ENCODE data around the gene ITPKC. TPM values are rescaled to one million over a fixed set of nuclear protein-coding genes. Genes with fewer than 3 reads are reported as not detected.

Gene ITPKC
- total RNA-seq, 2 donors from 2014 or later, result 40.8 to 44.5 TPM

GRCh38 chr19:40742477-40742876 lies 25.6 kb downstream of the ITPKC start:
- TF ChIP-seq CTCF (IDR thresholded peaks at IDR 0.05) (no peak), POLR2AphosphoS5 (IDR thresholded peaks at IDR 0.05) (no peak), POLR2A (IDR thresholded peaks at IDR 0.05) (no peak)
- Histone ChIP-seq H3K9me3 (no peaks in the 10 kb centered on the region), H3K27ac (no peak overlapping the region), H3K27me3 (replicated peaks; ENCODE audit: insufficient read depth) (no peaks in the 10 kb centered on the region), H3K4me3 (no peak overlapping the region), H3K4me1 (replicated peaks) (no peaks in the 10 kb centered on the region), H3K36me3 (peaks cover 2 to 14% of the 10 kb centered on the region in 2 donors)
- DNase-seq (ENCODE audit: low spot score), result no peak
- intact Hi-C loops (cut with DNase I), result no loop called here
- 72% methylated on average over 13 of the region's 17 CpGs for WGBS

DNA sequence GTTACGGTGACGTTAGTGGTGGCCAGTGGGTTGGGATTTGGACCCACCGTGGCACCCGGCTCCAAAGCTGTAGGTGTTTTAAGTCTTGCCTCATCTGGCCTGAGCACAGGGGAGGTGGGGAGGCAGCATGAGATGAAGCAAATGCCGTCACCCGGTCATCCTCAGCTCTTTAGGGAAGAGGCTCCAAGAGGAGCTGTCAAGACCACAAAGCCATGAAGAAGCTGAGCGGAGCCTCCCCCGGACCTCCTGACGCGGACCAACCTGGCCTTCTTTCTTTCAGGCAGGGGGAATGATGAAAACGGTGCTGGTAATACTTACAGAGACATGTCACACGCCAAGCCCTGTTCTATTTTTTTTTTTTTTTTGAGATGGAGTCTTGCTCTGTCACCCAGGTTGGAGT lies 26.0 kb downstream of the ITPKC start:
- H3K4me1 ChIP-seq (replicated peaks), result no peaks in the 10 kb centered on the region
- no peak overlapping the region for H3K27ac ChIP-seq
- peaks cover 0 to 10% of the 10 kb centered on the region in 2 donors for H3K36me3 ChIP-seq
- H3K4me3 ChIP-seq, result no peak overlapping the region
- intact Hi-C loops (cut with DNase I), result no loop called here
- H3K27me3 ChIP-seq (replicated peaks; ENCODE audit: insufficient read depth), result no peaks in the 10 kb centered on the region
- DNase-seq (ENCODE audit: low spot score), result no peak
- H3K9me3 ChIP-seq, result no peaks in the 10 kb centered on the region
- TF ChIP-seq POLR2AphosphoS5 (IDR thresholded peaks at IDR 0.05) (no peak), CTCF (IDR thresholded peaks at IDR 0.05) (no peak), POLR2A (IDR thresholded peaks at IDR 0.05) (no peak)
- WGBS, result 86% methylated on average over 12 of the region's 12 CpGs

- no peak overlapping the region for H3K4me3 ChIP-seq
- no peak overlapping the region for H3K27ac ChIP-seq
- 88% methylated on average over 10 of the region's 10 CpGs for WGBS
- intact Hi-C loops (cut with DNase I), result no loop called here
- no peaks in the 10 kb centered on the region for H3K9me3 ChIP-seq
- DNase-seq (ENCODE audit: low spot score), result no peak
- H3K36me3 ChIP-seq, result peaks cover 0 to 10% of the 10 kb centered on the region in 2 donors
- no peaks in the 10 kb centered on the region for H3K27me3 ChIP-seq (replicated peaks; ENCODE audit: insufficient read depth)
- no peaks in the 10 kb centered on the region for H3K4me1 ChIP-seq (replicated peaks)
- no peak for TF ChIP-seq POLR2A (IDR thresholded peaks at IDR 0.05)
- TF ChIP-seq CTCF (IDR thresholded peaks at IDR 0.05), result no peak
Observed at GRCh38 chr19:40743926-40744325, 27.0 kb downstream of the ITPKC start.

GRCh38 chr19:40744554-40745401 lies 27.9 kb downstream of the ITPKC start:
- H3K27ac ChIP-seq, result no peak overlapping the region
- TF ChIP-seq POLR2A (IDR thresholded peaks at IDR 0.05), result no peak
- no peak for TF ChIP-seq POLR2AphosphoS5 (IDR thresholded peaks at IDR 0.05)
- peak in 1 of 4 experiments; percentile 12 for TF ChIP-seq CTCF (IDR thresholded peaks at IDR 0.05)

GRCh38 chr19:40745402-40745780 lies 28.5 kb downstream of the ITPKC start:
- H3K9me3 ChIP-seq, result no peaks in the 10 kb centered on the region
- WGBS, result 81% methylated on average over 7 of the region's 7 CpGs
- H3K4me3 ChIP-seq, result no peak overlapping the region
- H3K27me3 ChIP-seq (replicated peaks; ENCODE audit: insufficient read depth), result no peaks in the 10 kb centered on the region
- intact Hi-C loops (cut with DNase I), result no loop called here
- DNase-seq (ENCODE audit: low spot score), result no peak
- no peaks in the 10 kb centered on the region for H3K36me3 ChIP-seq
- H3K27ac ChIP-seq, result no peak overlapping the region
- no peaks in the 10 kb centered on the region for H3K4me1 ChIP-seq (replicated peaks)
- no peak for TF ChIP-seq POLR2A (IDR thresholded peaks at IDR 0.05)
- TF ChIP-seq CTCF (IDR thresholded peaks at IDR 0.05), result no peak
- TF ChIP-seq POLR2AphosphoS5 (IDR thresholded peaks at IDR 0.05), result no peak

More at GRCh38 chr19:40744554-40745401, 27.9 kb downstream of the ITPKC start:
- no peaks in the 10 kb centered on the region for H3K27me3 ChIP-seq (replicated peaks; ENCODE audit: insufficient read depth)
- H3K36me3 ChIP-seq, result peaks cover 0 to 2% of the 10 kb centered on the region in 2 donors
- H3K4me1 ChIP-seq (replicated peaks), result no peaks in the 10 kb centered on the region
- no peak overlapping the region for H3K4me3 ChIP-seq
- WGBS, result 57% methylated on average over 12 of the region's 17 CpGs
- H3K9me3 ChIP-seq, result no peaks in the 10 kb centered on the region
- intact Hi-C loops (cut with DNase I), result no loop called here
- DNase-seq (ENCODE audit: low spot score), result no peak

Measured in prostate gland (tissue), 2 donors.